Fibroblast of skin of left quadriceps (primary cell): ENCODE measurements around the gene GAS2.

ENCODE experiments used
- DNase-seq, 2 experiments: peaks; one replicate each; pipeline ENCODE4 v3.0.0-alpha.2; 2013; ENCODE audit warnings: low read depth in 2 of 2

Gene GAS2

DNA sequence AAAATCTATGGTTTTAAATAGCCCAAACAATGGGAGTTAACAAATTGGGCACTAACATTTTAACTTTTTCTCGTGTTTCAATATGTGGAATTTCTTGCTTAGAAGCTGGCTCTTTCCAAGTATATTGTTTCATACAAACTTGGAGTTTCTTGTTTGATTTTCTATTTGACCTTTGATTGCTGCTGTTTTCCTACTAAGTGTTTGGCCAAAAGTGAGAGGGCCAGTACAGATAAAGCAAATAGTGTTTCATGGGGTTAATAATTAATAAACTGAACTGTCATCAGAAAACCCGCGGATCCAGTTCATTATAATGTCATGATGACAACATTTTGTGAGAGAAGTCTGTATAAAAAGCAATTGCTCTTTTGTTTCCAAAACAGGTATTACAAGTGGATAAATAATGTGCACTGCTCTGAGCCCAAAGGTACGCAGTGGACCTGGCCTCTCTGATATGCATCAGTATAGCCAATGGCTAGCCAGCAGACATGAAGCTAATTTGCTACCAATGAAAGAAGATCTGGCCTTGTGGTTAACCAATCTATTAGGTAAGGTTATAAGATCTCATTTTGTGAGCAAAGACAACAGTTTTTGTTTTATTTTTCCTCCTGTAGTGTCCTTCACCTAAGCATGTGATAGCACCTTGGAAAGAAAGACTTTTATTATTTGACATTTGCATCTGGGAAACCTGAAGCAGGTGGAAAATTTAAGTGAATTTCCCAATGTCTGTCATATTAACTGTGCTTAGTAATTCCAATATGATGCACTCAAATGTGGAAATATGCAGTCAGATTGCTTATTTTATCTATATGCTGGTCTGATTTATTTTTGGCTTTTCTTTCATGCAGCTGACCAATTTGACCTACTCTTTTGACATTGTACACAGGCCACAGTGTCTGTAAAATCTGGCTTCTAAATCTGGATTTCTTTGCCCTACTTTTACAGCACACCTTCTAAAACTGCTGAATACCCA lies 8.3 kb downstream of the GAS2 start:
- DNase-seq: no peak

DNA sequence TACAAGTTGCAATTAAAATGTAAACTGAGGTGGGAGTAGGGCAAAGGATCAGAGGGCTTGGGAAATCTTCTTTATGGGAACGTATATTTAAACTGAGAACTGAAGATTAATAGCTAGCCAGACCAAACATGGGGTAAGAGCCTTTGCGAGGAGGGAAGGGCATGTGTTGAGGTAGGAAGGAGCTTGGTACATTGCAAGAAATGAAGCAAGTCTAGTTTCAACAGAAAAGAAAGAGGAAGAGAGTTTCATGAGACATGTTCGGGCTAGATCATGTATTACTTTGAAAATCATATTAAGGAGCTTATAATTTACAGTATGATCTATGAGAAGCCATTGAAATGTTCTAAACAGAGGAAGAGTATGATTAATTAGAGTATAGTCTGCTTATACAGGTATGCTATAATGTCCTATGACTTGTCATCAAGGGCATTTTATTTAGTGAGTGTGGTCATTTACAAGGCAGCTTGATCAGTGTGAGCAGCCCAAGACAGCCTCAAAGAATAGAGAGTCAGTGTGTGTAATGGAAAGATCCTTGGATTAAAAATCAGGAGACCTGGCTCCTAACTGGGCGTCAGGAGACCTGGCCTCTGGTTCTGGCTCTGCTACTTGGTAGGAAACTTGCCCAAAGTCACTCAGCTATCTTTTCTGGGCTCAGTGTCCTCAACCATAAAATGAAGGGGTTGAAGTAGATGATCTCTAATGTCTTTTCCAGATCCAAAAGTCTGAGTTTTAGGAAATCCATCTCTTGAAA lies 10.9 kb downstream of the GAS2 start:
- DNase-seq: no peak

DNA sequence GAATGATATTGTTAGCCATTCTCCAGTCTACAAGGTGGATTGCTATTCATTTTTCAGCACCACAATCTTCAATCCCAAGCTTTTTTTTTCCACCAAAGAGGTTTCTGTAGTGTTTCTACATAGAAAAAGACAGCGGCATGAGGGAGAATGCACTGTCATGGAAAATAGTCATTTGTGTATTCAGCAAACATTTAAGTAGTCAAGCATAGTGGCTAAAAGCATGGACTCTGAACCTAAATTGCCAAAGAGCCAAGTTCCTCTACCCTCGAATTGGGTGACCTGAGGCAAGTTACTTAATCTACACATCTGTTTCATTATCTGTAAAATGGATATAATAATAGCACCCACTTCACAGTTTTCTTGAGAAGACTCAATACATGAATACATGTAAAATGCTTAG lies 14.2 kb downstream of the GAS2 start:
- no peak for DNase-seq

DNA sequence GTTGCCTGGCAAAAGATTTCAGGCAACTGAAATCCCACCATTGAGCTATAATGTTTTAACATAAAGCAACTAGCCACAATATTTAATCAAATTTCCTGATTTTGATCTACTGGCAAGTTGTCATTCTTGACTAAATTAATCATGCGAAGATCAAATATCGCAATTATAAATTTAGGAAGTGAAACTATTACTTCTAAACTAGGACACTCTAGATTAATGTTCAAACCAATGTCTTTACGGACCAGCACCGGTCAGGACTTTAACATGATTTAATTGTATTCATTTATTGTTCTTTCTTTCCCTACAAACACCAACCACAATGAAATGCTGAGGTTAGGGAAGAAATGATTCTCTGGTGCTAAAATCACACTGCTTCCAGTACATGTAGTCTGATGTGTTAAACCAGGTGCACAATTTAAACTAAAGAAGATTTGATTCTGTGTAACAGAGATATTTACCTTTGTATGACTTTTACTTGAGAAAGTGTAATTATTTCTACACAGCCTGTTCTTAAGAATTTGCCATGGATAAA lies 14.9 kb downstream of the GAS2 start:
- DNase-seq: no peak

DNA sequence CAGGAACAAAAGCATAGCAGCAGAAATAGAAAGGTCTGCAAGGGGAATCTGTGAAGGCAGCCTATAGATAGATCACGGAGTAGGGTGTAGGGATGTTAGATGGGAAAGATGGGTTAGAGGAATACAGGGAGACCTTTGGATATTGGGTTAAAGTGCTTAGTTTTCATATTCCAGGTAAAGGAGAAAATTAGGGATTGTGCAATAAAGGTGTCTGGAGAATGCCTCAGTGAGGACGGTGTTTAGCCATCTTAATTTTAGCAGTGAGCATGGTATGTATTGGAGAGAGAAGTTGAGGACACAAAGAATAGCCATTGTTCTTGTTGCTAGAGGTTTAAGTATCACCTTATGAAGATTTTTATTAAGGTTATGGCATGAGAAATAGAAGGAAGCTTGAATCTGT lies 17.7 kb downstream of the GAS2 start:
- DNase-seq: no peak

DNA sequence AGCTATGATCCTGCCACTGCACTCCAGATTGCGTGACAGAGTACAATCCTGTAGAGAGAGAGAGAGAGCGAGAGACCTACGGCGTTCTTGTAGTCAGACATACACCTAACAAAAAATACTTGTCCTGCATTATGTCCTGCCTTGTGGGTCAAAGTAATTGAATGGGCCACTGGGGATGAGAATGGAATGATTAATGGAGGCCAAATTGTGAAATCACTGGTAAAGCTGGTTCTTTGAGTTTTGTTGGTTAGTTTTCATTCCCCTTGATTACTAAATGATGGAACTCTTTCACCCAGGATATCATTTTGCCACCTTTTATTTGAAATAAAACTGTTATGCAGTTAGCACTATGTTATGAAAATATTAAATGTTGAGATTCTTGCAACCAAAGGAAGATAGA lies 18.7 kb downstream of the GAS2 start:
- no peak for DNase-seq

DNA sequence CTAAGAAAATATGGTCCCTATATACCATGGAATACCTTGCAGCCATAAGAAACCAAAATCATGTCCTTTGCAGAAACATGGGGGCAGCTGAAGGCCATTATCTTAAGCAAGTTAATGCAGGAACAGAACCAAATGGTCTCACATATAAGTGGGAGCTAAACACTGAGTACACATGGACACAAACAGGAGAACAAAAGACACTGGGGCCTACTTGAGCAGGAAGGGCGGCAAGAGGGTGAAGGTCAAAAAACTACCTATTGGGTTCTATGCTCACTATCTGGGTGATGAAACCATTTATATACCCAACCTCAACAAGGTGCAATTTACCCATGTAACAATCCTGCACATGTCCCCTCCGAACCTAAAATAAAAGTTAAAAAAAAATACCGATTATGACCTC lies 22.5 kb downstream of the GAS2 start:
- DNase-seq: no peak

DNA sequence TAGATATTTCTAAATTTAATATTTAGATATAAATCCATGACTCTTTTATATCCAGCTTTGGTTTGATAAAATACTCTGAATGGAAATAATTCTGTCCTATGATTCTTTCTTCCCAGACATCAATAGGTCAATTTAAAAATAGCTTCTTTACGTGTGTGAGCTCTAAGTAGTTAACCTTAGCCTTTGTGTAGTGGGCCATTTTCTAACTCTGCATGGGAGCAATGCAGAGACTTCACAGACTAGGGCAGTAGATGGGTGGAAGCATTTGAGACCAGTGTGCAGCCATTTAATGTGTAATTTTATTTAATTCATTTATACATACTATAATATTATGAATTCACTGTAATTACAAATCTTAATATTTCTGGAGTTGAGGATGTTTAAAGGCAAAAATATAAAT lies 23.8 kb downstream of the GAS2 start:
- DNase-seq: no peak

DNA sequence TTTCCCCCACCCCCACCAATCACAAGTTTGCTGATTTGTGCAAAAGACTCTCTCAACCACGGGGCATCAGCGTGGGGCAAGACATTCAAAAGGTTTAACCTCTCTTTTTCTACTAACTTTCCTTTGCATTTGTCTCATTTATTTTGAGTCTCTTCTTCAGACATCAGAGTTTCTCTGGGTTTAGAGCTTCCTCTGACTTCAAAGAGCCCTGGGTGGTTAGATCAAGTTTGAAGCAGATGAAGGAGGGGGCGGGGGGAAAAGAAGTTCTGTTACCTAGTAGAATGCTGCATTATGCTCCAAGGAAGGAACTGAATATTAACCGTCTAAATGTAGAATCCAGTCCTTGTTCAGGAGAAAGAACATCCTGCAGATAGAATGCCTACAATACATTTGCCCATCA lies 24.5 kb downstream of the GAS2 start:
- no peak for DNase-seq

DNA sequence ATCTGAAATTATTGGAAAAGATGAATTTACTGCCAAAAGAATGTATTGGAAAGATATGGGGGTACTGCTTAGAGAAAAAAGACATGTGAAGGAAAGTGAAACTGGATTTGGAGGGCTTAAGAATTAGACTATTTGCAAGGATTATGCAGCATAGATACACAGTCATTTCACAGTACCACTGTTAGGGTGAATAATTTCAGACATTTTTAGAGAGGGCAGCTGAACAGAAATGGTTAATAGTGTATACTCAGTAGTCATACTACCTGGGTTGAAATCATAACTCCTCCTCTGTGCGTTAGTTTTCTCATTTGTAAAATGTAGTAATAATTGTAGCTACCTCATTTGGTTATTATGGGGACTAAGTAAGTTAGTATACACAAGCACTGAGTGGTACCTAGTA lies 33.0 kb downstream of the GAS2 start:
- DNase-seq: no peak

DNA sequence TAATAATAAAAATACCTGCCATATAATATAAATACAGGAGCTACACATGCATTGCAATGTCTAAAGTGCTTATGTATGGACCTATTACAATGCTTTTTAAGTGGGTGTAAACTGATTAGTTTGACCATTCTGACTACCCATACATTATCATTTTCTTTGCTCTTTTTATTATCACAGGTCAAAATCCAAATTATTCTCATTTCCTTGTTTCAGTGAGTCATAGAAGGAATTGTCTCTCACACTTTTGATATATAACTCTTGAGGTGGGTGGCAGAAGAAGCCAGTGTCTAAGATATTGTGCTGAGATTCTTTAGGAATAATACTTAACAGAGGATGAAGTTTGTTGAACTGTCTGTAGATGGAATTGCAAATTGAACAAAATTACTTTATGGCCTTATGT lies 35.6 kb downstream of the GAS2 start:
- DNase-seq: no peak

DNA sequence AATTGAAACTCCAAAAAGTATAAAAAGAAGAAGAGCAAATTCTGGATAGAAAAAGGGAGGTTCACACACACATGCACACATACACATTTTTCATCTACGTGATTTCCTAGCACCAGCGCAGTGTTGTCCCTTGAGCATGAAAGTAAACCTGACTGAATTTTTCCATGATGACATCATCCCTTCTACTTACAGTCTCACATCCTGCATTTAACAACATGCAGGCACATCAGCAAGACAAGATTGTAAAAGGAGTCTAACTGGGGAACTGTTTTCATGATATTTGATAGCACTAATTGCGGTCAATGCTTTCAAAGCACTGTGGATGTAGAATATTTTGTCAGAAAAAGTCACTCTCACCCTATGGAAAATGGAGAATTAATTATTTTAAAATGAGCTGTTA lies 36.6 kb downstream of the GAS2 start:
- peak; percentile 66 to 67 for DNase-seq

DNA sequence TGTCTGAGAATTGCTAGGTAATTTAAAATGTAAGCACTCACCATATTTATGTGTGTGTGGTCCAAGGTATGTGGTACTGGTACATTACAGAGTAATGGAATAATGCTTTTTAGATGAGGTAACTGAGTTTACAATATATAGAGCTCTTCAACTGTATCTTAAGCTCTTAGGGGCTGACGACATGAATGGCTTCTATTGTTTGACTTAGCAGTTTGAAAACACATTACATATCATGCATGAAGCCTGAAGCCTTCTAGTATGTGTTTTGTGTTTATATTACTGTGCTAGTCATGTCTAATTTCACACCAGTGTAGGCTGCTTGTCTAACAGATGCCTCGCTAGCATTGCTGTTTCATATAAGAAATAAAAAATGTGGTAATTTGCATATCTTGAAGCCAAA lies 37.2 kb downstream of the GAS2 start:
- peak in 1 of 2 experiments; percentile 3 for DNase-seq

DNA sequence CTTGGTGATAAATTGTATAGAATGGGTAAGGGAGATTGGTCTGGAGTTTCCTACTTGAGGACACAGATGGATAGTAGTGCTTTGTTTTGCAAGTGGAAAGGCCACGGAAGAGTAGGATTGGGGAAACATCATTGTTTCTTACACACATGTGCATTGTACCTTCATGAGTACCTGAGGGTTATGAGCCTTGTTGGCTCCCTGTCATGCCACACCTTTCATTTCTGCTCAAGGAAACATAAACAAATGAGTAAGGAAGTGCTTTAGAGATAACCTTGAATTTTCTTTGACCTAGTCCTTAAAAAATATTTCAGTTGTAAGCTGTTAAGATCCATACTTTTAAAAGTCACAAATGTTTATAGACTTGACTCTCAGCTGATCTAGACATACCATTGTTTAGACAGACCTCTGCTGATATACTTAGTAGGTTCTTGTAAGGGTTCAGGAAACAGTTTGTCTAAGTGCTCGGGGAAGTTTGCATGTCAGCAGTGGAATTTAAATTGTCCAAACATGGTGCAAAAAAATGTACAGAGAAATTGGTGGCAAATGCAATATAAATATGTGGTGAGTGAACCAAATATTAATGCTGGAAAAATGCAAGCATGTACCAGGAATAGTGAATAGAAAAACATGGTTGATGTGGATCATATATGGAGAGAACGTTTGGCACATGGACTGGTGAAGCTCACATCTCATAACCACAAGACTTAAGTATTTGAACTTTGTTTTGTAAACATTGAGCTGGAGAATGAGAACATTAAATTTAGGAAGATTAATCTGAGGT lies 40.9 kb downstream of the GAS2 start:
- DNase-seq: peak in 1 of 2 experiments; percentile 3

DNA sequence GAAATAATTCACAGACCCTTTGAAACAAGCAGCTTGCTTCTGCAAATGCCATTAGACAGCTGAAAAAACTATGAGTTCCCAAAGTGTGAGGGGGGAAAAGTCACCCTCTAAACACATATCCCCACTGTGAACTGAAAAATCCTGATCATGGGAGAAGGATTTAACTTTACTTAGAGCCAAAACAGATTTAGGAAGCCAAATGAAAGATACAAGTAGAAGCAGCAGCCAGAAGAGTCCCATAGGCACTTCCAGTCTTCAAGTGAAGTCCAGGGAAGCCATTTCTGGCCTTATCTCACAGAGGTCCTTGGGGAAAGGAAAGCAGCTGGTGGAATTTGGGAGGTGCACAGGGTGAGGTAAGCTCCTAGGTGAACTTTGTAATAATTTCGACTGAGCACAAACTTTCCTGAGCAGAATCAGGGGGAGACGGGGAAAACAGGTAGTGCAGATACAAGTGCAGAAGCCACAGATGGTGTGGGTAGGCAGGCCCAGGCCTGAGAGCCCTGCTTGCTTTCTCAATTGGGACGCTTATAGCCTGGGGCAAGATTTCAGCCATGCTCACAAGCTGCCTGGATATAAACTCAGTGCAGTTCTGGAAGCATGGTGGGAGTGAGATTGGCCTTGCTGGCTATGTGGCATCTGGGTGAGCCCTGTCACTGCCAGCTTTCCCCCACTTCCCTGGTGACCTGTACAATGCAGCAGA lies 44.8 kb downstream of the GAS2 start:
- no peak for DNase-seq

DNA sequence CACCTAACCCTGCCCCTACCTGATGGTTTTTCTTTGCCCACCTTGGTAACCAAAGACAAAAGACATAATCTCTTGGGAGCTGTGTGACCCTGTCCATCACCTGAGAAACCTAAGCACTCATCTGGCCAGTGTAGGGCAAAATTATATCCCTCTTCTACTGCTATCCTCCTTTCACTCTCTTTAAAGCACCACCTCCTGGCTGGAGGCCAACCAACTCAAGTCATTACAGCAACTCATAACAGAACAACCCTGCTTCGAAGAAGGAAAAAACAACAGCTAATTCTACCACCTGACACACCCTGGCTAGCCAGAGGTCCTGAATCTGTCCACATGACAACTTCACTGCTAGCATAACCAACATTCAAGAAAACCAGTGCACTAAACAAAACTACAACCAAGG lies 45.5 kb downstream of the GAS2 start:
- no peak for DNase-seq

DNA sequence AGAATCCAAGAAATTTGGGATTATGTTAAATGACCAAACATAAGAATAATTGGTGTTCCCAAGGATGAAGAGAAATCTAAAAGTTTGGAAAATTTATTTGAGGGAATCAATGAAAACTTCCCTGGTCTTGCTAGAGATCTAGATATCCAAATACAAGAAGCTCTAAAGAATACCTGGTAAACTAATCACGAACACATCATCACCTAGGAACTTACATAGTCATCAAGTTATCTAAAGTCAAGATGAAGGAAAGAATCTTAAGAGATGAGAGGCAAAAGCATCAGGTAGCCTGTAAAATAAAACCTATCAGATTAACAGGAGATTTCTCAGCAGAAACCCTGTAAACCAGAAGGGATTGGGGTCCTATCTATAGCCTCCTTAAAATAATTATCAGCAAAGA lies 46.9 kb downstream of the GAS2 start:
- no peak for DNase-seq

DNA sequence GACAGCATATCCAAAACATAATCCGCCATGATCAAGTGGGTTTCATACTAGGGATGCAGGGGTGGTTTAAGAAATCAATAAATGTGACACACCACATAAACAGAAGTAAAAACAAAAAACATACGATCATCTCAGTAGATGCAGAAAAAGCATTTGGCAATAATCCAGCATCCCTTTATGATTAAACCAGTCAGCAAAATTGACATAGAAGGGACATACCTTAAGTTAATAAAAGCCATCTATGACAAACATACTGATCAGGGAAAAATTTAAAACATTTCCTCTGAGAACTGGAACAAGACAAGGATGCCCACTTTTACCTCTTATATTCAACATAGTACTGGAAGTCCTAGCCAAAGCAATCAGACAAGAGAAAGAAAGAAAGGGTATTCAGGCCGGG lies 49.6 kb downstream of the GAS2 start:
- DNase-seq: no peak

DNA sequence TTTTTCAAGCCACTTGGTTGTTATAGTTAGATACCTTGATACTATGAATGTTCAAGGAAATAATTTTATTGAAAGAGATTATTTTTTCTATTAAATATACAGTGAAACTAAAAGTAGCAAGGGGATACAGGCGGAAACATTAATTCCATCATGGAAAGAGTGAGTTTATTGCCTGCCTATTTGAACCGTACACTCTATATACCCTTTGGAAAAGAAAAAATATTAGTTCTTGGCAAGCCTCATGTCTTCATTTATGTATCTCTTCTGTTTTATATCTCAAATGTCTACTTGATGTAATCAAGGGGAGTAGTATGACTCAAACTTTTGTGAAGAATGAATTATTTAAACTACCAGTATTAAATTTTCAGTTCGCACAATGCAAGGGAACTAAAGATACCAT lies 54.0 kb downstream of the GAS2 start:
- no peak for DNase-seq

DNA sequence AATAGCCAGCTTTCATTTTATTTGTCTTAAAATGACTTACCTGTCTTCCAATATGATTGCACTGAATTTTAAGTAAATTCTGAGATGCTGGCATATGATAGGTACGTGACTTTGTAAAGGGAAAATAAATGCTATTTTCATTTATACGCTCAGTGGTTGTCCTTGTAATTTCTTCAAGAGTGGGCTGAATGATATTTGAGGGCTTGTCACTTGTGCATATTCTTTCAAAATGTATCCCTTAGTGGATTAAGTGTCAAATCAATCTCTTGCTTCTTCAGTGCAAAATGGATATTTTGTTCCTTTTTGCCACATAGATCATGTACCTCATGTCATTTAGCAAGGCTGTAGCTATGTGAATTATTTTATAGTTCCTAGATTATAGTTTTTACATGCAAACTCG lies 56.9 kb downstream of the GAS2 start:
- no peak for DNase-seq

DNA sequence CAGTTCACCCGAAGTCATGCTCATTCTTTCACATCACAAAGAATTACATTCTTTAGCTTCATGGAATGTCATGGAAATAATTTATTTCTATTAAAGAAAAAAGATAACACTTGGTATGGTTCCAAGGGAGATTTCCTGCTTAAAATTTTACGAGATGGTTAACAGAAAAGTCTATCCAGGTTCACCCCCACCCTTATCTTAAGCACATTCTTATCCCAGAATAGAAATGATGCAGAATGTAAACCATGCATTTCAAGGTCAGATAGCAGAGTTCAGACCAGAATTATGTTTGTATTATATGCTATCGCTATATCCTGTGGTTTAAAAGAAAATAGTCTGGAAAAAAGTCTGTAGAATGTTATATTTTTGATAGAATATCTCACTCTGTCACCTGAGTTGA lies 58.7 kb downstream of the GAS2 start:
- DNase-seq: no peak
